ENCODE results near the gene OR4D11. TPM values are rescaled to one million over a fixed set of nuclear protein-coding genes. Genes with fewer than 3 reads are reported as not detected.

The OR4D11 gene
- total and polyA plus RNA-seq, 2 of the 13 experiments (the other 11 are each of a cell fraction or from before 2014, with no cell fraction given) = not detected

DNA sequence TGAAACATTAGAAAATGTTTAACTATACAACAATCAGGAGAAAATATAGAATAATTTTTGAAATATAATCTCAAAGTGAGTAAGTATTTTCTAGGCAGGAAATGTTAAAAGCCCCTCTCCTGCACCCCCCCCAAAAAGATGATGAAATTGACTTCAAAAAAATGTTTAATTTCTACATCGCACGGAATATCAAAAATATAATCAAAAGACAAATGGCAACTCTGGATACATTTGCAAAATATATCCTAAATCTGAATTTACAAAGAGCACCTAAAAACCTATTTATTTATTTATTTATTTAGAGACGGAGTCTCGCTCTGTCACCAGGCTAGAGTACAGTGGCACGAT lies 44.9 kb downstream of the OR4D11 start:
- no peaks in the 10 kb centered on the region for H4K20me1 ChIP-seq (ENCODE audit: insufficient read depth, low read length)
- no peak overlapping the region for H3K27ac ChIP-seq (ENCODE audit: extremely low read length, insufficient read depth, low read length)
- H2AFZ ChIP-seq (ENCODE audit: low read length) = no peak overlapping the region
- in situ Hi-C loops (cut with HindIII; ENCODE audit: extremely low pct_ligation_motif_present, low pct_unique_long_range_greater_than_20kb) (no loop called here), intact Hi-C loops (cut with micrococcal nuclease; ENCODE audit: unreplicated experiment) (no loop called here)
- no peak overlapping the region for H3K4me3 ChIP-seq (replicated peaks in 1 of 3; ENCODE audit: insufficient read depth in 1 of 3, low read depth in 2 of 3, low read length in 3 of 3)
- no TSS peak for BruUV-seq (replicated peaks)
- ATAC-seq (no peak), FAIRE-seq (no peak), DNase-seq (ENCODE audit: low spot score) (no peak)
- no peak overlapping the region for H3K9ac ChIP-seq (ENCODE audit: insufficient read depth, low read depth, low read length)
- ChIA-PET POLR2A (interaction anchor here (2.8 kb wide), 1 partner anchor 121 kb away, joined by 15 read pairs; the partner anchor contains the start of gene PATL1), CTCF (ENCODE audit: low intra/inter-chr PET ratio, low total read pairs) (no interaction called here)
- H3K4me1 ChIP-seq (ENCODE audit: insufficient read depth, low read length) = peaks cover 19% of the 10 kb centered on the region
- no peak overlapping the region; the same call in 1 of the 2 replicates for H3K4me2 ChIP-seq (ENCODE audit: low read depth, low read length)
- 95% methylated on average over 5 of the region's 5 CpGs for WGBS (ENCODE audit: low lambda C conversion rate)
- no peaks in the 10 kb centered on the region for H3K79me2 ChIP-seq (ENCODE audit: insufficient read depth, low read length)
- no peaks in the 10 kb centered on the region for H3K9me3 ChIP-seq (ENCODE audit: low read length)
- no peaks in the 10 kb centered on the region; a peak in 1 of 5 replicates for H3K27me3 ChIP-seq (ENCODE audit: control insufficient read depth in 1 of 2, insufficient read depth in 2 of 2, low read length in 2 of 2)
- TF ChIP-seq MAFF (IDR thresholded peaks at IDR 0.05; ENCODE audit: low read depth, low read length) (no peak), SRSF4 (IDR thresholded peaks at IDR 0.05; ENCODE audit: low read depth, low read length, poor library complexity, severe bottlenecking) (no peak), ZNF660 (CRISPR knock-in tag; IDR thresholded peaks at IDR 0.05; ENCODE audit: borderline replicate concordance, low read depth) (no peak), SMYD3 (CRISPR knock-in tag; IDR thresholded peaks at IDR 0.05) (no peak), TCF12 (IDR thresholded peaks at IDR 0.05) (no peak), TCF12 (CRISPR knock-in tag; IDR thresholded peaks at IDR 0.05) (no peak), PHF21A (CRISPR knock-in tag; IDR thresholded peaks at IDR 0.05) (no peak), ZNF496 (CRISPR knock-in tag; IDR thresholded peaks at IDR 0.05; ENCODE audit: insufficient replicate concordance) (no peak), KDM2A (CRISPR knock-in tag; IDR thresholded peaks at IDR 0.05; ENCODE audit: borderline replicate concordance, low read depth) (no peak), SAP130 (CRISPR knock-in tag; IDR thresholded peaks at IDR 0.05; ENCODE audit: low read depth) (no peak)
- TF ChIP-seq, protein P1, sequence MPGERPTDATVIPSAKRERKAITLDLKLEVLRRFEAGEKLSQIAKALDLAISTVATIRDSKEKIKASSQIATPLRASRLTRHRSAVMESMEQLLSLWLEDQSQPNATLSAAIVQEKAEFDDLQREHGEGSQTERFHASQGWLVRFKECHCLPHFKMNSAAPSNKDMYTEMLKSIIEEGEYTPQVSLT (CRISPR knock-in tag; IDR thresholded peaks at IDR 0.05; ENCODE audit: borderline replicate concordance, low read depth) = no peak
- TF ChIP-seq, protein P2, sequence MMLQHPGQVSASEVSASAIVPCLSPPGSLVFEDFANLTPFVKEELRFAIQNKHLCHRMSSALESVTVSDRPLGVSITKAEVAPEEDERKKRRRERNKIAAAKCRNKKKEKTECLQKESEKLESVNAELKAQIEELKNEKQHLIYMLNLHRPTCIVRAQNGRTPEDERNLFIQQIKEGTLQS (CRISPR knock-in tag; IDR thresholded peaks at IDR 0.05) = no peak
- TF ChIP-seq, protein P3, sequence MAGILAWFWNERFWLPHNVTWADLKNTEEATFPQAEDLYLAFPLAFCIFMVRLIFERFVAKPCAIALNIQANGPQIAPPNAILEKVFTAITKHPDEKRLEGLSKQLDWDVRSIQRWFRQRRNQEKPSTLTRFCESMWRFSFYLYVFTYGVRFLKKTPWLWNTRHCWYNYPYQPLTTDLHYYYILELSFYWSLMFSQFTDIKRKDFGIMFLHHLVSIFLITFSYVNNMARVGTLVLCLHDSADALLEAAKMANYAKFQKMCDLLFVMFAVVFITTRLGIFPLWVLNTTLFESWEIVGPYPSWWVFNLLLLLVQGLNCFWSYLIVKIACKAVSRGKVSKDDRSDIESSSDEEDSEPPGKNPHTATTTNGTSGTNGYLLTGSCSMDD (CRISPR knock-in tag; IDR thresholded peaks at IDR 0.05) = no peak
- no peaks in the 10 kb centered on the region for H3K36me3 ChIP-seq (replicated peaks in 1 of 2; ENCODE audit: control insufficient read depth in 1 of 2, insufficient read depth in 2 of 2, low read length in 2 of 2)
